A549 treated with AZD2906 at 1 μM for 4 hours (cell line): ENCODE data around the gene TAGLN. TPM values are rescaled to one million over a fixed set of nuclear protein-coding genes. Genes with fewer than 3 reads are reported as not detected.

Experiments
- total RNA-seq: library from RNA; stranded (reverse); fragments of 200-300 nt; extraction: Qiagen RNA extraction; gene quantifications from 5 replicates; pipeline ENCODE4 v1.2.3, GENCODE V29; 2022

Gene TAGLN
- total RNA-seq = 62.9 to 145 TPM (median 109 TPM) in 5 replicates

GRCh38 chr11:117199053-117199915 lies at the start of gene TAGLN:
Gene TAGLN, plus strand, starts transcription at chr11:117199370. Its CDS starts 3,644 bp downstream, at chr11:117203014.

GRCh38 chr11:117178210-117179034 lies 20.7 kb upstream of the TAGLN start, which contains the start of gene SIDT2:
Gene SIDT2, plus strand, starts transcription at chr11:117178743. Its CDS starts 521 bp downstream, at chr11:117179264.

GRCh38 chr11:117231842-117232091 lies 32.6 kb downstream of the TAGLN start, which contains the start of gene PCSK7:
Gene PCSK7, minus strand, starts transcription at chr11:117232073. Its CDS starts 2,229 bp downstream, at chr11:117229844.

GRCh38 chr11:117232092-117232878 lies 33.1 kb downstream of the TAGLN start, which contains the start of gene RNF214:
Gene RNF214, plus strand, starts transcription at chr11:117232671. Its CDS starts 1,602 bp downstream, at chr11:117234273.

Other genes with a start within 250 kb of the TAGLN start
- 7.3 to 9.2 TPM (median 7.9 TPM) in 5 replicates for gene SIK3, start 100.9 kb upstream of the TAGLN start, total RNA-seq
- 30.7 to 45.0 TPM (median 33.6 TPM) in 5 replicates for gene PAFAH1B2, start 55.1 kb upstream of the TAGLN start, total RNA-seq
- gene SIDT2, start 20.6 kb upstream of the TAGLN start, total RNA-seq = 4.5 to 5.5 TPM (median 5.2 TPM) in 5 replicates
- 15.8 to 20.5 TPM (median 17.9 TPM) in 5 replicates for gene PCSK7, start 32.7 kb downstream of the TAGLN start, total RNA-seq
- 9.4 to 13.9 TPM (median 12.1 TPM) in 5 replicates for gene RNF214, start 33.3 kb downstream of the TAGLN start, total RNA-seq
- 1.8 to 2.5 TPM (median 2.0 TPM) in 5 replicates for gene BACE1-AS, start 92.0 kb downstream of the TAGLN start, total RNA-seq
- 9.1 to 11.3 TPM (median 10.3 TPM) in 5 replicates for gene BACE1, start 116.9 kb downstream of the TAGLN start, total RNA-seq
- gene CEP164, start 128.5 kb downstream of the TAGLN start, total RNA-seq = 16.3 to 17.7 TPM (median 17.0 TPM) in 5 replicates